Measurements from ENCODE around the gene OVCH1.

Gene OVCH1

DNA sequence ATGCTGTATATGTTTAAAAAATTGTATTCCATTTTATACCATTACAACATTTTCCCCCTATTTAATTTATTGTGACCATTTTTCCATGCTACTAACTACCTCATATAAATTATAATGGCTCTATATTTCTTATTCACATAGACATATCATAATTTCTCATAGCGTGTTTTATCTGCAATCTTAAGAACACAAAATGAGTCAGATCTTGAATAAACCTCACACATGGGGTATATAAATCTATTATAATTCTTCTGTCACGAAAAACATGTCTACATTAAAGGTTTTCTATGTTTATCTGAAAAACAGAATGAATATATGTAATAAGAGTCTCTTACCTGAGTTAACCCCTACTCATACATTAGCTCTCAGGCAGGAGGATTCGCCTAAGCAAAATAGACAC is 66.0 kb downstream of the OVCH1 start:
- no peak for TF ChIP-seq CTCF (IDR thresholded peaks at IDR 0.05; ENCODE audit: insufficient read depth, missing control alignments)
- FAIRE-seq: no peak
- DNase-seq (ENCODE audit: insufficient read length, low spot score): no peak

DNA sequence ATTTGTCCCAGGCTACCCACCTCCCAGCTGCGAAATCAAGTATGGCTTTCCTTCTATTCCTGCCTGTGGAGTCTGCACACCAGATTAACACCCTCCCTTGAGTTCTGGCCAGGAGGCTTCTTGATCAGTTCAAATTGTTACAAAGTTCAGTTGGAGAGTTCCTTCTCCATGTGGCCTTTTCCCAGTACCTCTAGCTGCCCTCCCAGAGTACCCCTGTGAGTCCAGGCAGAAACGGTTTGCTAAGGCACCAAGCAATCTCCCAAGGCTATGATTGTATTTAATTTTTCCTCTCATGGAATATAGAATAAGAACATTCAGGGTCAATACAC is 66.8 kb downstream of the OVCH1 start:
- FAIRE-seq (no peak), DNase-seq (ENCODE audit: insufficient read length, low spot score) (no peak)
- TF ChIP-seq CTCF (IDR thresholded peaks at IDR 0.05; ENCODE audit: insufficient read depth, missing control alignments): no peak

GRCh38 chr12:29429999-29430715 is 67.3 kb downstream of the OVCH1 start:
- DNase-seq (ENCODE audit: insufficient read length, low spot score) (no peak), FAIRE-seq (no peak)
- TF ChIP-seq CTCF (IDR thresholded peaks at IDR 0.05; ENCODE audit: insufficient read depth, missing control alignments): no peak

- FAIRE-seq (no peak), DNase-seq (ENCODE audit: insufficient read length, low spot score) (no peak)
- TF ChIP-seq CTCF (IDR thresholded peaks at IDR 0.05; ENCODE audit: insufficient read depth, missing control alignments): no peak
Observed at GRCh38 chr12:29428633-29429032, 68.9 kb downstream of the OVCH1 start.

DNA sequence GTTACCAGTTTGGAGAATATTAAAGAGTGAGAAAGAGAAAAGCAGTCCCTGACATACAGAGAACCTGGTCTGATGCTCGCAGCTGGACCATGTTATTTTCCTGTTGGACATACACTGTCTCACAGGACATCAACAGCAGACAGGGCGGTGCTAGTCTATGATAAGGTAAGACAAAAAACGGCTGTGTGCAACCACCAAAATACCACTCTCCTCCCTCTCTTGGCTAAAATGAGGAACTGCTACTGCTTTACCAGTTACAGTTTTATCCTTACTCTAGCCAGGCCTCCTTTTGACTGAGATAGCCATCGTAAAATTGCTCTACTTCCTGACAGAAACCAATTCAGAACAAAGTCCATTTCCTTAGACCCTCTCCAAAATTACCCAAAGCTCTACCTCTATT is 69.5 kb downstream of the OVCH1 start:
- TF ChIP-seq CTCF (IDR thresholded peaks at IDR 0.05; ENCODE audit: insufficient read depth, missing control alignments): no peak
- DNase-seq (ENCODE audit: insufficient read length, low spot score): no peak
- no peak for FAIRE-seq

GRCh38 chr12:29426498-29426897 is 71.0 kb downstream of the OVCH1 start:
- TF ChIP-seq CTCF (IDR thresholded peaks at IDR 0.05; ENCODE audit: insufficient read depth, missing control alignments): no peak
- DNase-seq (ENCODE audit: insufficient read length, low spot score) (no peak), FAIRE-seq (no peak)

DNA sequence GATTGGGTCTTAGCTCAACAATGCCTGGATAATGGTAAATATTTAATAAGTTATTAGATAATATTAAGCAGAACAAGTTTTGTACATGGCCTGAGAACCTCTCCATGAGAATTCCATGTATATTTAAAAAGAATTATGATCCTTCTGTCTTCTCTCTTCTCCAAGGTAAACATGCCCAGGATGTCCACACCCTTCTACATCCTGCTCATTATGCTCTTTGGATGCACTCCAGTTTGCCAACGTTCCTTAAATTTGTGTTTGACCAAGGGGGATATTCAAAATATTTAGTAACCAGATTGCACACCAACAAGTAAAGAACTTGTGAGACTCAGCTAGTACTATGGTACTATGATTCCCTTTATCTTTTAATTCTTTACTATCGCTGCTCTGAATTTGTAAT is 71.8 kb downstream of the OVCH1 start:
- no peak for FAIRE-seq
- no peak for TF ChIP-seq CTCF (IDR thresholded peaks at IDR 0.05; ENCODE audit: insufficient read depth, missing control alignments)
- DNase-seq (ENCODE audit: insufficient read length, low spot score): no peak

Measured in D721Med (cell line).